Neural cell (in vitro differentiated cells): ENCODE data around the gene TDRKH. TPM values are rescaled to one million over a fixed set of nuclear protein-coding genes. Genes with fewer than 3 reads are reported as not detected.

Experiments used
- H2AFZ ChIP-seq: fragments of 200-600, 300-800 bp; sonication (generic), shearing (Covaris generic); 2 replicates; pipeline ENCODE4 v1.6.0; 2014; ENCODE audit warnings: low read depth, mild to moderate bottlenecking, antibody characterized with exemption, low read length, moderate library complexity
- H3F3A ChIP-seq: fragments of 200-600 bp; shearing (Covaris generic); 2 replicates; pipeline ENCODE4 v1.6.1; 2016; ENCODE audit warnings: mild to moderate bottlenecking, moderate library complexity, mixed read lengths, antibody characterized with exemption, low read length; ENCODE audit not compliant: insufficient read depth, poor library complexity, severe bottlenecking
- H3K27ac ChIP-seq: fragments of 200-600, 300-800 bp; sonication (generic), shearing (Covaris generic); 2 replicates; pipeline ENCODE4 v1.5.1; 2014; ENCODE audit warnings: mild to moderate bottlenecking, low read length, moderate library complexity
- H3K27me3 ChIP-seq: fragments of 300-800, 200-600 bp; sonication (generic), shearing (Covaris generic); 2 replicates; pipeline ENCODE4 v1.6.0; 2014; ENCODE audit warnings: mild to moderate bottlenecking, low read depth, low read length, moderate library complexity; ENCODE audit not compliant: insufficient read depth
- H3K36me3 ChIP-seq: fragments of 300-800, 200-600 bp; sonication (generic), shearing (Covaris generic); 2 replicates; pipeline ENCODE4 v1.5.1; 2014; ENCODE audit warnings: mild to moderate bottlenecking, antibody characterized with exemption, low read length, moderate library complexity; ENCODE audit not compliant: insufficient read depth
- H3K4me2 ChIP-seq: fragments of 300-800, 200-600 bp; sonication (generic), shearing (Covaris generic); 2 replicates; pipeline ENCODE4 v1.6.0; 2014; ENCODE audit warnings: mild to moderate bottlenecking, low read length
- H3K4me3 ChIP-seq: fragments of 300-800, 200-600 bp; sonication (generic), shearing (Covaris generic); 2 replicates; pipeline ENCODE4 v1.5.1; 2014; ENCODE audit warnings: mild to moderate bottlenecking, low read length, moderate library complexity
- H3K79me2 ChIP-seq: fragments of 200-600 bp; shearing (Covaris generic); replicated peaks from 2 replicates; pipeline ENCODE4 v1.6.0; 2014; ENCODE audit warnings: mild to moderate bottlenecking, low read length, moderate library complexity; ENCODE audit not compliant: insufficient read depth
- H3K9ac ChIP-seq: fragments of 300-800, 200-600 bp; sonication (generic), shearing (Covaris generic); 2 replicates; pipeline ENCODE4 v1.6.1; 2016; ENCODE audit warnings: mild to moderate bottlenecking, low read length, mixed read lengths
- H3K9me2 ChIP-seq: fragments of 200-600 bp; shearing (Covaris generic); 2 replicates; pipeline ENCODE4 v1.6.1; 2016; ENCODE audit warnings: mild to moderate bottlenecking, low read length, mixed read lengths; ENCODE audit not compliant: insufficient read depth
- H3K9me3 ChIP-seq: fragments of 200-600, 300-800 bp; sonication (generic), shearing (Covaris generic); 2 replicates; pipeline ENCODE4 v1.6.1; 2016; ENCODE audit warnings: mild to moderate bottlenecking, mixed run types, low read length, moderate library complexity, mixed read lengths
- H4K20me1 ChIP-seq: fragments of 200-600 bp; shearing (Covaris generic); 2 replicates; pipeline ENCODE4 v1.6.1; 2016; ENCODE audit warnings: mild to moderate bottlenecking, mixed run types; ENCODE audit not compliant: insufficient read depth
- CTCF ChIP-seq: fragments of 450-650 bp; IDR thresholded peaks from 2 replicates; pipeline ENCODE4 v1.5.1; 2014; ENCODE audit warnings: antibody characterized with exemption, mild to moderate bottlenecking, moderate library complexity; ENCODE audit not compliant: poor library complexity, severe bottlenecking
- EP300 ChIP-seq: fragments of 450-650 bp; conservative IDR thresholded peaks from 2 replicates; pipeline ENCODE4 v1.6.1; 2014; ENCODE audit warnings: antibody characterized with exemption, mild to moderate bottlenecking, moderate library complexity; ENCODE audit not compliant: poor library complexity, severe bottlenecking
- EZH2 ChIP-seq: fragments of 200-600, 300-800 bp; shearing (Covaris generic), sonication (generic); IDR thresholded peaks from 2 replicates; pipeline ENCODE4 v1.6.1; 2014; ENCODE audit warnings: antibody characterized with exemption, low read length, borderline replicate concordance, mild to moderate bottlenecking; ENCODE audit not compliant: insufficient read depth, poor library complexity, severe bottlenecking
- MXI1 ChIP-seq: fragments of 450-650 bp; conservative IDR thresholded peaks from 2 replicates; pipeline ENCODE4 v1.6.1; 2014; ENCODE audit warnings: antibody characterized with exemption, mild to moderate bottlenecking; ENCODE audit not compliant: poor library complexity, severe bottlenecking
- POLR2AphosphoS5 ChIP-seq: IDR thresholded peaks from 2 replicates; pipeline ENCODE4 v1.6.1; 2012
- RAD21 ChIP-seq: fragments of 450-650 bp; conservative IDR thresholded peaks from 2 replicates; pipeline ENCODE4 v1.6.1; 2014; ENCODE audit warnings: antibody characterized with exemption, mild to moderate bottlenecking, moderate library complexity
- REST ChIP-seq: IDR thresholded peaks from 2 replicates; pipeline ENCODE4 v1.6.1; 2012; ENCODE audit warnings: borderline replicate concordance
- SMC3 ChIP-seq: fragments of 450-650 bp; conservative IDR thresholded peaks from 2 replicates; pipeline ENCODE4 v1.6.1; 2014; ENCODE audit warnings: antibody characterized with exemption, mild to moderate bottlenecking, moderate library complexity; ENCODE audit not compliant: poor library complexity
- TAF1 ChIP-seq: IDR thresholded peaks from 2 replicates; pipeline ENCODE4 v1.6.1; 2012; ENCODE audit warnings: low read depth
- polyA plus RNA-seq: library from polyadenylated mRNA; depleted of rRNA; stranded (reverse); fragments of >200 nt; gene quantifications from 2 replicates; pipeline ENCODE4 v1.2.3, GENCODE V29; 2014

The TDRKH gene
- polyA plus RNA-seq, 1 donor from 2014 or later = 19.5 TPM

- Histone ChIP-seq H3K9me3 (no peaks in the 10 kb centered on the region), H3K9ac (no peak overlapping the region), H3K79me2 (no peaks in the 10 kb centered on the region), H2AFZ (no peak overlapping the region), H3K27me3 (no peaks in the 10 kb centered on the region), H3K4me3 (no peak overlapping the region), H3K4me2 (no peak overlapping the region), H4K20me1 (no peaks in the 10 kb centered on the region), H3F3A (no peaks in the 10 kb centered on the region), H3K36me3 (no peaks in the 10 kb centered on the region), H3K9me2 (no peaks in the 10 kb centered on the region), H3K27ac (no peak overlapping the region)
- no peak for TF ChIP-seq CTCF
- no peak for TF ChIP-seq EZH2
- TF ChIP-seq SMC3 = no peak
- no peak for TF ChIP-seq RAD21
- no peak for TF ChIP-seq TAF1
- TF ChIP-seq POLR2AphosphoS5 = no peak
Observed at GRCh38 chr1:151807131-151807530, 16.8 kb upstream of the TDRKH start.

- no peak overlapping the region for H2AFZ ChIP-seq
- H3K9me3 ChIP-seq = no peaks in the 10 kb centered on the region
- H3K27ac ChIP-seq = no peak overlapping the region
- H3K9ac ChIP-seq = no peak overlapping the region
- no peak overlapping the region for H3K4me2 ChIP-seq
- no peak for TF ChIP-seq POLR2AphosphoS5
- TF ChIP-seq MXI1 = no peak
- no peak for TF ChIP-seq EZH2
- no peak for TF ChIP-seq RAD21
- TF ChIP-seq TAF1 = no peak
- TF ChIP-seq REST = no peak
- no peak for TF ChIP-seq SMC3
- no peak for TF ChIP-seq EP300
- no peak for TF ChIP-seq CTCF
- no peaks in the 10 kb centered on the region for H3K36me3 ChIP-seq
- no peaks in the 10 kb centered on the region for H3K79me2 ChIP-seq
- no peaks in the 10 kb centered on the region for H3F3A ChIP-seq
- no peaks in the 10 kb centered on the region for H3K9me2 ChIP-seq
- H3K27me3 ChIP-seq = no peaks in the 10 kb centered on the region
- H4K20me1 ChIP-seq = no peaks in the 10 kb centered on the region
- H3K4me3 ChIP-seq = no peak overlapping the region
Observed at GRCh38 chr1:151806170-151806569, 15.9 kb upstream of the TDRKH start.
